ENCODE data around the gene COL24A1.

- TF ChIP-seq CTCF (CRISPR knock-in tag; IDR thresholded peaks at IDR 0.05) (no peak), EP300 (IDR thresholded peaks at IDR 0.05; ENCODE audit: low read depth in 2 of 2, low read length in 2 of 2) (no peak), EP300 (CRISPR knock-in tag; IDR thresholded peaks at IDR 0.05; ENCODE audit: borderline replicate concordance) (no peak), BORCS8-MEF2B (CRISPR knock-in tag; IDR thresholded peaks at IDR 0.05) (no peak), ZNF512 (CRISPR knock-in tag; IDR thresholded peaks at IDR 0.05) (no peak), RFX5 (IDR thresholded peaks at IDR 0.05; ENCODE audit: low read depth, low read length) (no peak), ZBTB40 (IDR thresholded peaks at IDR 0.05) (no peak), ZBTB40 (CRISPR knock-in tag; IDR thresholded peaks at IDR 0.05) (no peak), ZBTB26 (CRISPR knock-in tag; IDR thresholded peaks at IDR 0.05; ENCODE audit: borderline replicate concordance) (no peak), ZMYM3 (CRISPR knock-in tag; IDR thresholded peaks at IDR 0.05) (no peak), ZNF781 (CRISPR knock-in tag; IDR thresholded peaks at IDR 0.05; ENCODE audit: borderline replicate concordance, not compliant biosample characterization) (no peak), STAT5B (CRISPR knock-in tag; IDR thresholded peaks at IDR 0.05) (no peak), TCF12 (IDR thresholded peaks at IDR 0.05) (no peak), TCF12 (CRISPR knock-in tag; IDR thresholded peaks at IDR 0.05) (no peak)
These were observed 255.7 kb downstream of the COL24A1 start for GRCh38 chr1:85900921-85901320.
